ENCODE measurements around the gene GAPDHS.

GAPDHS gene

GRCh38 chr19:35533201-35533821, at the start of gene GAPDHS:
Gene GAPDHS, plus strand, starts transcription at chr19:35533456. Its CDS starts 72 bp downstream, at chr19:35533528.
- DNase-seq, result no peak

GRCh38 chr19:35484252-35485036, 48.8 kb upstream of the GAPDHS start:
- DNase-seq, result no peak

- no peak for DNase-seq
These were observed 47.0 kb upstream of the GAPDHS start for GRCh38 chr19:35486268-35486708.

GRCh38 chr19:35487656-35488182, 45.5 kb upstream of the GAPDHS start:
- no peak for DNase-seq

- DNase-seq, result no peak
These were observed 44.6 kb upstream of the GAPDHS start for GRCh38 chr19:35488677-35489076.

GRCh38 chr19:35490364-35490763, 42.9 kb upstream of the GAPDHS start, which contains the start of gene KRTDAP:
Gene KRTDAP, minus strand, starts transcription at chr19:35490464. Its CDS starts 22 bp downstream, at chr19:35490442.
- DNase-seq, result no peak

GRCh38 chr19:35491836-35492360, 41.4 kb upstream of the GAPDHS start:
- no peak for DNase-seq

- DNase-seq, result no peak
These were observed 39.3 kb upstream of the GAPDHS start for GRCh38 chr19:35493971-35494370.

- peak in 1 of 2 experiments; percentile 66 for DNase-seq
These were observed 37.9 kb upstream of the GAPDHS start for GRCh38 chr19:35495107-35496064.

GRCh38 chr19:35497406-35497805, 35.9 kb upstream of the GAPDHS start:
- no peak for DNase-seq

GRCh38 chr19:35498220-35498619, 35.0 kb upstream of the GAPDHS start:
- DNase-seq, result no peak

- DNase-seq, result no peak
These were observed 34.2 kb upstream of the GAPDHS start for GRCh38 chr19:35498984-35499527.

GRCh38 chr19:35500611-35501010, 32.6 kb upstream of the GAPDHS start:
- no peak for DNase-seq

GRCh38 chr19:35501684-35502083, 31.6 kb upstream of the GAPDHS start:
- no peak for DNase-seq

GRCh38 chr19:35502751-35503150, 30.5 kb upstream of the GAPDHS start:
- DNase-seq, result no peak

GRCh38 chr19:35506011-35506410, 27.2 kb upstream of the GAPDHS start:
- DNase-seq, result no peak

- no peak for DNase-seq
These were observed 25.7 kb upstream of the GAPDHS start for GRCh38 chr19:35507561-35507960.

GRCh38 chr19:35508129-35508528, 25.1 kb upstream of the GAPDHS start:
- no peak for DNase-seq

- DNase-seq, result no peak
These were observed 24.1 kb upstream of the GAPDHS start for GRCh38 chr19:35509018-35509652.

- DNase-seq, result peak in 1 of 2 experiments; percentile 43
These were observed 23.2 kb upstream of the GAPDHS start for GRCh38 chr19:35509861-35510625.

GRCh38 chr19:35510626-35510964, 22.7 kb upstream of the GAPDHS start:
- DNase-seq, result no peak

Data from NCI-H446 (cell line).